ENCODE data around the gene CRACR2B.

CRACR2B gene

GRCh38 chr11:853682-854448 is 26.1 kb downstream of the CRACR2B start:
- Histone ChIP-seq H3K4me2 (ENCODE audit: low read length, poor library complexity, severe bottlenecking) (no peak overlapping the region), H3K4ac (ENCODE audit: low read depth in 1 of 2, low read length in 2 of 2) (no peak overlapping the region), H3K9ac (ENCODE audit: low read length) (no peak overlapping the region), H3K23ac (ENCODE audit: low read length in 2 of 2) (no peak overlapping the region), H2BK5ac (ENCODE audit: low read depth, low read length, poor library complexity, severe bottlenecking) (no peak overlapping the region), H3K27ac (ENCODE audit: low read length, poor library complexity, severe bottlenecking) (no peak overlapping the region), H2AFZ (ENCODE audit: low read depth, low read length) (no peak overlapping the region), H3K79me1 (replicated peaks; ENCODE audit: low read length, poor library complexity, severe bottlenecking) (peaks cover 31% of the 10 kb centered on the region), H3K36me3 (ENCODE audit: control insufficient read depth in 1 of 2, insufficient read depth in 2 of 2, low read depth in 1 of 2, low read length in 2 of 2) (peaks cover 7 to 55% of the 10 kb centered on the region in 2 experiments), H2AK5ac (ENCODE audit: low read length, severe bottlenecking) (no peak overlapping the region), H3K4me3 (ENCODE audit: insufficient read depth in 1 of 2, low read depth in 1 of 2, low read length in 2 of 2) (no peak overlapping the region), H3K14ac (ENCODE audit: low read length in 2 of 2) (no peak overlapping the region), H2BK12ac (ENCODE audit: low read length in 2 of 2) (no peak overlapping the region), H3K27me3 (ENCODE audit: control insufficient read depth in 1 of 2, insufficient read depth in 1 of 2, low read length in 2 of 2) (no peaks in the 10 kb centered on the region), H3K9me3 (ENCODE audit: control insufficient read depth, low read length) (no peaks in the 10 kb centered on the region), H4K91ac (ENCODE audit: low read length) (no peak overlapping the region), H2BK120ac (ENCODE audit: low read depth, low read length) (no peak overlapping the region), H3K4me1 (ENCODE audit: control insufficient read depth, insufficient read depth, low read depth, low read length) (peaks cover 63% of the 10 kb centered on the region), H3K18ac (ENCODE audit: low read depth in 1 of 2, low read length in 2 of 2) (no peak overlapping the region), H2BK15ac (ENCODE audit: low read depth, poor library complexity, severe bottlenecking) (no peak overlapping the region), H4K8ac (ENCODE audit: low read length) (no peak overlapping the region)
- no peak for DNase-seq
- 96% methylated on average over 27 of the region's 27 CpGs for WGBS

- H3K23ac ChIP-seq (ENCODE audit: low read length in 2 of 2), result no peak overlapping the region
- H4K91ac ChIP-seq (ENCODE audit: low read length), result no peak overlapping the region
- WGBS, result 90% methylated on average over 20 of the region's 20 CpGs
These were observed 27.0 kb downstream of the CRACR2B start for GRCh38 chr11:854601-855329.

GRCh38 chr11:855330-855674 is 27.6 kb downstream of the CRACR2B start:
- H2BK15ac ChIP-seq (ENCODE audit: low read depth, poor library complexity, severe bottlenecking), result no peak overlapping the region
- H3K4ac ChIP-seq (ENCODE audit: low read depth in 1 of 2, low read length in 2 of 2), result no peak overlapping the region
- no peak overlapping the region for H3K4me3 ChIP-seq (ENCODE audit: insufficient read depth in 1 of 2, low read depth in 1 of 2, low read length in 2 of 2)
- H2AFZ ChIP-seq (ENCODE audit: low read depth, low read length), result no peak overlapping the region
- WGBS, result 99% methylated on average over 7 of the region's 7 CpGs
- no peak overlapping the region for H2AK5ac ChIP-seq (ENCODE audit: low read length, severe bottlenecking)
- H3K23ac ChIP-seq (ENCODE audit: low read length in 2 of 2), result no peak overlapping the region
- H4K8ac ChIP-seq (ENCODE audit: low read length), result no peak overlapping the region
- no peak overlapping the region for H3K4me2 ChIP-seq (ENCODE audit: low read length, poor library complexity, severe bottlenecking)
- peaks cover 38% of the 10 kb centered on the region for H3K79me1 ChIP-seq (replicated peaks; ENCODE audit: low read length, poor library complexity, severe bottlenecking)
- no peak overlapping the region for H3K9ac ChIP-seq (ENCODE audit: low read length)
- H3K36me3 ChIP-seq (ENCODE audit: control insufficient read depth in 1 of 2, insufficient read depth in 2 of 2, low read depth in 1 of 2, low read length in 2 of 2), result peaks cover 7 to 61% of the 10 kb centered on the region in 2 experiments
- no peaks in the 10 kb centered on the region for H3K9me3 ChIP-seq (ENCODE audit: control insufficient read depth, low read length)
- DNase-seq, result no peak
- no peak overlapping the region for H3K18ac ChIP-seq (ENCODE audit: low read depth in 1 of 2, low read length in 2 of 2)
- H2BK120ac ChIP-seq (ENCODE audit: low read depth, low read length), result no peak overlapping the region
- no peak overlapping the region for H2BK12ac ChIP-seq (ENCODE audit: low read length in 2 of 2)
- H3K4me1 ChIP-seq (ENCODE audit: control insufficient read depth, insufficient read depth, low read depth, low read length), result peaks cover 69% of the 10 kb centered on the region
- H2BK5ac ChIP-seq (ENCODE audit: low read depth, low read length, poor library complexity, severe bottlenecking), result no peak overlapping the region
- no peaks in the 10 kb centered on the region for H3K27me3 ChIP-seq (ENCODE audit: control insufficient read depth in 1 of 2, insufficient read depth in 1 of 2, low read length in 2 of 2)
- H3K14ac ChIP-seq (ENCODE audit: low read length in 2 of 2), result no peak overlapping the region
- no peak overlapping the region for H4K91ac ChIP-seq (ENCODE audit: low read length)
- H3K27ac ChIP-seq (ENCODE audit: low read length, poor library complexity, severe bottlenecking), result no peak overlapping the region

More at GRCh38 chr11:854601-855329, 27.0 kb downstream of the CRACR2B start:
- H3K9me3 ChIP-seq (ENCODE audit: control insufficient read depth, low read length), result no peaks in the 10 kb centered on the region
- H4K8ac ChIP-seq (ENCODE audit: low read length), result no peak overlapping the region
- no peak overlapping the region for H2BK12ac ChIP-seq (ENCODE audit: low read length in 2 of 2)
- H3K79me1 ChIP-seq (replicated peaks; ENCODE audit: low read length, poor library complexity, severe bottlenecking), result peaks cover 33% of the 10 kb centered on the region
- H2AFZ ChIP-seq (ENCODE audit: low read depth, low read length), result no peak overlapping the region
- no peak overlapping the region for H2AK5ac ChIP-seq (ENCODE audit: low read length, severe bottlenecking)
- peaks cover 7 to 58% of the 10 kb centered on the region in 2 experiments for H3K36me3 ChIP-seq (ENCODE audit: control insufficient read depth in 1 of 2, insufficient read depth in 2 of 2, low read depth in 1 of 2, low read length in 2 of 2)
- no peak overlapping the region for H3K4me2 ChIP-seq (ENCODE audit: low read length, poor library complexity, severe bottlenecking)
- H3K14ac ChIP-seq (ENCODE audit: low read length in 2 of 2), result no peak overlapping the region
- H3K4me1 ChIP-seq (ENCODE audit: control insufficient read depth, insufficient read depth, low read depth, low read length), result peaks cover 67% of the 10 kb centered on the region
- no peak overlapping the region for H3K18ac ChIP-seq (ENCODE audit: low read depth in 1 of 2, low read length in 2 of 2)
- no peak overlapping the region for H3K27ac ChIP-seq (ENCODE audit: low read length, poor library complexity, severe bottlenecking)
- no peak overlapping the region for H2BK15ac ChIP-seq (ENCODE audit: low read depth, poor library complexity, severe bottlenecking)
- no peak overlapping the region for H2BK5ac ChIP-seq (ENCODE audit: low read depth, low read length, poor library complexity, severe bottlenecking)
- no peak overlapping the region for H3K9ac ChIP-seq (ENCODE audit: low read length)
- DNase-seq, result no peak
- no peaks in the 10 kb centered on the region for H3K27me3 ChIP-seq (ENCODE audit: control insufficient read depth in 1 of 2, insufficient read depth in 1 of 2, low read length in 2 of 2)
- H3K4me3 ChIP-seq (ENCODE audit: insufficient read depth in 1 of 2, low read depth in 1 of 2, low read length in 2 of 2), result no peak overlapping the region
- no peak overlapping the region for H2BK120ac ChIP-seq (ENCODE audit: low read depth, low read length)
- H3K4ac ChIP-seq (ENCODE audit: low read depth in 1 of 2, low read length in 2 of 2), result no peak overlapping the region

GRCh38 chr11:855796-856195 is 28.1 kb downstream of the CRACR2B start:
- no peak overlapping the region for H4K91ac ChIP-seq (ENCODE audit: low read length)
- no peak for DNase-seq
- H3K27me3 ChIP-seq (ENCODE audit: control insufficient read depth in 1 of 2, insufficient read depth in 1 of 2, low read length in 2 of 2), result no peaks in the 10 kb centered on the region
- H3K18ac ChIP-seq (ENCODE audit: low read depth in 1 of 2, low read length in 2 of 2), result no peak overlapping the region
- no peak overlapping the region for H2BK120ac ChIP-seq (ENCODE audit: low read depth, low read length)
- no peak overlapping the region for H3K23ac ChIP-seq (ENCODE audit: low read length in 2 of 2)
- no peaks in the 10 kb centered on the region for H3K9me3 ChIP-seq (ENCODE audit: control insufficient read depth, low read length)
- no peak overlapping the region for H2BK12ac ChIP-seq (ENCODE audit: low read length in 2 of 2)
- H3K4me1 ChIP-seq (ENCODE audit: control insufficient read depth, insufficient read depth, low read depth, low read length), result peaks cover 69% of the 10 kb centered on the region
- H3K36me3 ChIP-seq (ENCODE audit: control insufficient read depth in 1 of 2, insufficient read depth in 2 of 2, low read depth in 1 of 2, low read length in 2 of 2), result peaks cover 7 to 62% of the 10 kb centered on the region in 2 experiments
- peaks cover 38% of the 10 kb centered on the region for H3K79me1 ChIP-seq (replicated peaks; ENCODE audit: low read length, poor library complexity, severe bottlenecking)
- no peak overlapping the region for H4K8ac ChIP-seq (ENCODE audit: low read length)
- H3K4me2 ChIP-seq (ENCODE audit: low read length, poor library complexity, severe bottlenecking), result no peak overlapping the region
- H3K4me3 ChIP-seq (ENCODE audit: insufficient read depth in 1 of 2, low read depth in 1 of 2, low read length in 2 of 2), result no peak overlapping the region
- no peak overlapping the region for H3K27ac ChIP-seq (ENCODE audit: low read length, poor library complexity, severe bottlenecking)
- no peak overlapping the region for H2BK5ac ChIP-seq (ENCODE audit: low read depth, low read length, poor library complexity, severe bottlenecking)
- H3K9ac ChIP-seq (ENCODE audit: low read length), result no peak overlapping the region
- no peak overlapping the region for H3K14ac ChIP-seq (ENCODE audit: low read length in 2 of 2)
- H2BK15ac ChIP-seq (ENCODE audit: low read depth, poor library complexity, severe bottlenecking), result no peak overlapping the region
- no peak overlapping the region for H2AFZ ChIP-seq (ENCODE audit: low read depth, low read length)
- WGBS, result 93% methylated on average over 12 of the region's 12 CpGs
- no peak overlapping the region for H3K4ac ChIP-seq (ENCODE audit: low read depth in 1 of 2, low read length in 2 of 2)
- no peak overlapping the region for H2AK5ac ChIP-seq (ENCODE audit: low read length, severe bottlenecking)
